ENCODE data around the gene MTUS2. TPM values are rescaled to one million over a fixed set of nuclear protein-coding genes. Genes with fewer than 3 reads are reported as not detected.
"Not testable (repeated sequence)": the region's sequence is repeated elsewhere in the genome, so short reads cannot be mapped to it uniquely, and the experiment has no call there.

The MTUS2 gene
- polyA plus RNA-seq, 4 donors, result 0.72 to 0.96 (median 0.87) TPM

- DNase-seq (ENCODE audit: low read depth in 4 of 4, low spot score in 2 of 4), result no peak
These were observed 334.3 kb downstream of the MTUS2 start for GRCh38 chr13:29154390-29154789.

- no peak for DNase-seq (ENCODE audit: low read depth in 4 of 4, low spot score in 2 of 4)
These were observed 336.0 kb downstream of the MTUS2 start for GRCh38 chr13:29156136-29156535.

GRCh38 chr13:29159871-29160270 is 339.7 kb downstream of the MTUS2 start:
- no peak for DNase-seq (ENCODE audit: low read depth in 4 of 4, low spot score in 2 of 4)

GRCh38 chr13:29160862-29161261 is 340.7 kb downstream of the MTUS2 start:
- no peak for DNase-seq (ENCODE audit: low read depth in 4 of 4, low spot score in 2 of 4)

- DNase-seq (ENCODE audit: low read depth in 4 of 4, low spot score in 2 of 4), result no peak
These were observed 341.5 kb downstream of the MTUS2 start for GRCh38 chr13:29161676-29162075.

GRCh38 chr13:29162638-29163235 is 342.6 kb downstream of the MTUS2 start:
- DNase-seq (ENCODE audit: low read depth in 4 of 4, low spot score in 2 of 4), result no peak

- no peak for DNase-seq (ENCODE audit: low read depth in 4 of 4, low spot score in 2 of 4)
These were observed 344.0 kb downstream of the MTUS2 start for GRCh38 chr13:29164116-29164515.

- DNase-seq (ENCODE audit: low read depth in 4 of 4, low spot score in 2 of 4), result no peak
These were observed 345.1 kb downstream of the MTUS2 start for GRCh38 chr13:29165216-29165615.

GRCh38 chr13:29165840-29166239 is 345.7 kb downstream of the MTUS2 start:
- no peak for DNase-seq (ENCODE audit: low read depth in 4 of 4, low spot score in 2 of 4)

- peak in 1 of 4 donors; percentile 23 for DNase-seq (ENCODE audit: low read depth in 4 of 4, low spot score in 2 of 4)
These were observed 350.4 kb downstream of the MTUS2 start for GRCh38 chr13:29170436-29171082.

- no peak for DNase-seq (ENCODE audit: low read depth in 4 of 4, low spot score in 2 of 4)
These were observed 351.1 kb downstream of the MTUS2 start for GRCh38 chr13:29171244-29171643.

- no peak for DNase-seq (ENCODE audit: low read depth in 4 of 4, low spot score in 2 of 4)
These were observed 354.0 kb downstream of the MTUS2 start for GRCh38 chr13:29174093-29174492.

GRCh38 chr13:29175250-29175873 is 355.2 kb downstream of the MTUS2 start:
- no peak for DNase-seq (ENCODE audit: low read depth in 4 of 4, low spot score in 2 of 4)

- no peak for DNase-seq (ENCODE audit: low read depth in 4 of 4, low spot score in 2 of 4)
These were observed 359.9 kb downstream of the MTUS2 start for GRCh38 chr13:29180055-29180454.

- DNase-seq (ENCODE audit: low read depth in 4 of 4, low spot score in 2 of 4), result no peak
These were observed 362.1 kb downstream of the MTUS2 start for GRCh38 chr13:29182216-29182615.

GRCh38 chr13:29185926-29186325 is 365.8 kb downstream of the MTUS2 start:
- DNase-seq (ENCODE audit: low read depth in 4 of 4, low spot score in 2 of 4), result no peak

GRCh38 chr13:29187584-29187983 is 367.4 kb downstream of the MTUS2 start:
- no peak for DNase-seq (ENCODE audit: low read depth in 4 of 4, low spot score in 2 of 4)

- no peak for DNase-seq (ENCODE audit: low read depth in 4 of 4, low spot score in 2 of 4)
These were observed 370.2 kb downstream of the MTUS2 start for GRCh38 chr13:29190298-29190697.

- DNase-seq (ENCODE audit: low read depth in 4 of 4, low spot score in 2 of 4), result no peak
These were observed 372.9 kb downstream of the MTUS2 start for GRCh38 chr13:29193083-29193482.

GRCh38 chr13:29195456-29195855 is 375.3 kb downstream of the MTUS2 start:
- DNase-seq (ENCODE audit: low read depth in 4 of 4, low spot score in 2 of 4), result no peak

GRCh38 chr13:29196409-29197074 is 376.4 kb downstream of the MTUS2 start:
- no peak for DNase-seq (ENCODE audit: low read depth in 4 of 4, low spot score in 2 of 4)

- not testable (repeated sequence) for DNase-seq (ENCODE audit: low read depth in 4 of 4, low spot score in 2 of 4)
These were observed 382.6 kb downstream of the MTUS2 start for GRCh38 chr13:29202753-29203152.

All from left renal cortex interstitium (tissue), 4 donors.